ENCODE measurements around the gene FAM222B.

- TF ChIP-seq POLR2A (IDR thresholded peaks at IDR 0.05), result no peak
- TF ChIP-seq CTCF (IDR thresholded peaks at IDR 0.05), result no peak
- TF ChIP-seq POLR2AphosphoS5 (IDR thresholded peaks at IDR 0.05), result no peak
Measured at GRCh38 chr17:28887871-28888471, 45.4 kb upstream of the FAM222B start.
